ENCODE measurements around the gene CEACAM19. TPM values are rescaled to one million over a fixed set of nuclear protein-coding genes. Genes with fewer than 3 reads are reported as not detected.

The CEACAM19 gene
- total and polyA plus RNA-seq, 2 of the 13 experiments (the other 11 are each of a cell fraction or from before 2014, with no cell fraction given), result 1.3 to 4.0 TPM

GRCh38 chr19:44718441-44719261 is 47.4 kb downstream of the CEACAM19 start (continued):
- peak; percentile 20; the same call in 1 of the 2 replicates for TF ChIP-seq GABPB1 (CRISPR knock-in tag; IDR thresholded peaks at IDR 0.05)
- TF ChIP-seq ZBTB20 (CRISPR knock-in tag; IDR thresholded peaks at IDR 0.05; ENCODE audit: borderline replicate concordance, low read depth), result peak; percentile 63; the same call in 1 of the 2 replicates
- no peak for TF ChIP-seq EEA1 (CRISPR knock-in tag; IDR thresholded peaks at IDR 0.05; ENCODE audit: borderline replicate concordance)
- no peak for TF ChIP-seq ZNF7 (CRISPR knock-in tag; IDR thresholded peaks at IDR 0.05)
- TF ChIP-seq MED8 (CRISPR knock-in tag; IDR thresholded peaks at IDR 0.05; ENCODE audit: insufficient replicate concordance), result peak; percentile 81
- no peak for TF ChIP-seq KLF16 (CRISPR knock-in tag; IDR thresholded peaks at IDR 0.05)
- TF ChIP-seq ZNF777 (CRISPR knock-in tag; IDR thresholded peaks at IDR 0.05), result no peak
- TF ChIP-seq KLF6 (CRISPR knock-in tag; IDR thresholded peaks at IDR 0.05), result no peak
- no peak for TF ChIP-seq TBP (CRISPR knock-in tag; IDR thresholded peaks at IDR 0.05)
- TF ChIP-seq ZNF292 (CRISPR knock-in tag; IDR thresholded peaks at IDR 0.05; ENCODE audit: borderline replicate concordance, low read depth), result peak; percentile 76; the same call in 1 of the 2 replicates
- TF ChIP-seq GTF2F1 (IDR thresholded peaks at IDR 0.05; ENCODE audit: low read length), result no peak
- no peak for TF ChIP-seq ZSCAN20 (CRISPR knock-in tag; IDR thresholded peaks at IDR 0.05; ENCODE audit: borderline replicate concordance)
- TF ChIP-seq MTERF4 (CRISPR knock-in tag; IDR thresholded peaks at IDR 0.05), result no peak
- TF ChIP-seq HHEX (CRISPR knock-in tag; IDR thresholded peaks at IDR 0.05), result 0 out of 2 replicates have a peak, but pooled peaks have one; percentile 33
- TF ChIP-seq ZNF329 (CRISPR knock-in tag; IDR thresholded peaks at IDR 0.05; ENCODE audit: low read depth), result no peak
- no peak for TF ChIP-seq CBX2 (IDR thresholded peaks at IDR 0.05; ENCODE audit: low read depth, low read length)
- TF ChIP-seq CBX2 (CRISPR knock-in tag; IDR thresholded peaks at IDR 0.05; ENCODE audit: low read depth), result no peak
- TF ChIP-seq ZFP36L2 (CRISPR knock-in tag; IDR thresholded peaks at IDR 0.05), result no peak
- no peak for TF ChIP-seq RBAK (CRISPR knock-in tag; IDR thresholded peaks at IDR 0.05)
- no peak for TF ChIP-seq TIGD3 (CRISPR knock-in tag; IDR thresholded peaks at IDR 0.05; ENCODE audit: borderline replicate concordance)
- TF ChIP-seq GABPA (IDR thresholded peaks at IDR 0.05; ENCODE audit: low read depth, low read length), result no peak
- TF ChIP-seq GABPA (CRISPR knock-in tag; IDR thresholded peaks at IDR 0.05; ENCODE audit: low read depth), result peak; percentile 49; the same call in 1 of the 2 replicates
- peak; percentile 95 for TF ChIP-seq ZNF281 (CRISPR knock-in tag; IDR thresholded peaks at IDR 0.05; ENCODE audit: borderline replicate concordance)
- TF ChIP-seq ZNF30 (CRISPR knock-in tag; IDR thresholded peaks at IDR 0.05), result no peak
- TF ChIP-seq ZMAT3 (CRISPR knock-in tag; conservative IDR thresholded peaks at IDR 0.05), result no peak; the same call in 1 of the 2 replicates
- no peak for TF ChIP-seq ZNF382 (CRISPR knock-in tag; IDR thresholded peaks at IDR 0.05; ENCODE audit: borderline replicate concordance)
- TF ChIP-seq ZMYM3 (CRISPR knock-in tag; IDR thresholded peaks at IDR 0.05), result peak; percentile 78; the same call in 1 of the 2 replicates
